WTC11 (cell line): ENCODE data around the gene FOXP1.

ENCODE experiments used
- ATF6 ChIP-seq: sonication (generic); formaldehyde crosslinking; IDR thresholded peaks from 2 replicates; pipeline ENCODE4 v1.8.1; 2023; ENCODE audit warnings: mild to moderate bottlenecking, missing genetic modification reagents
- CTCF ChIP-seq: fragments of 200-600 bp; IDR thresholded peaks from 2 replicates; pipeline ENCODE4 v1.8.0; 2022; ENCODE audit warnings: antibody characterized with exemption
- SOX15 ChIP-seq: fragments of 250-450 bp; sonication (Bioruptor Pico); IDR thresholded peaks from 2 replicates; pipeline ENCODE4 v1.9.0; 2021; ENCODE audit warnings: mild to moderate bottlenecking
- ZNF281 ChIP-seq: sonication (generic); formaldehyde crosslinking; IDR thresholded peaks from 2 replicates; pipeline ENCODE4 v1.8.0; 2023; ENCODE audit warnings: mild to moderate bottlenecking, missing genetic modification reagents

GRCh38 chr3:71276531-71276930 is 307.0 kb downstream of the FOXP1 start:
- TF ChIP-seq CTCF (no peak), ZNF281 (CRISPR knock-in tag) (no peak), ATF6 (CRISPR knock-in tag) (no peak), SOX15 (CRISPR knock-in tag) (no peak)
